HCT116 (cell line): Measurements from ENCODE around the gene XKR8. TPM values are rescaled to one million over a fixed set of nuclear protein-coding genes. Genes with fewer than 3 reads are reported as not detected.

Source experiments
- ATAC-seq: fragments of 200-7000 bp; cut with Tn5 transposase; 2 replicates; pipeline ENCODE4 v1.9.1; 2020; ENCODE audit warnings: mild to moderate bottlenecking, moderate library complexity
- BruUV-seq: library from RNA; stranded (reverse); fragments of 400-500 nt; replicated peaks from 2 replicates; lab custom pipeline; 2021; lab: Mats Ljungman, UMichigan
- CTCF ChIA-PET: fragments of 300-600 bp; sonication (Branson Sonifier 250); formaldehyde crosslinking; loops from one replicate; lab custom pipeline; 2021; ENCODE audit warnings: antibody characterized with exemption; lab: Charles Lee
- POLR2A ChIA-PET: fragments of 300-600, 350-600 bp; sonication (Branson Sonifier 250); formaldehyde crosslinking; loops from one replicate; lab custom pipeline; 2021; ENCODE audit warnings: antibody characterized with exemption; lab: Charles Lee
- RAD21 ChIA-PET, 2 experiments: fragments of 300-600 bp; sonication (Branson Sonifier 250); formaldehyde crosslinking; loops; one replicate each; lab custom pipeline; 2023; ENCODE audit warnings: low total read pairs in 2 of 2; ENCODE audit not compliant: uncharacterized antibody in 2 of 2, unreplicated experiment in 2 of 2, low non-redundant PET in 1 of 2; lab: Charles Lee
- DNase-seq: peaks from one replicate; pipeline ENCODE4 v3.0.0-alpha.2; 2010; ENCODE audit warnings: low read depth, low spot score
- H2AFZ ChIP-seq: fragments of 200-600 bp; shearing (Covaris generic), sonication (generic); 2 replicates; pipeline ENCODE4 v1.6.1; 2017; ENCODE audit warnings: low read depth, mixed run types, mixed read lengths, antibody characterized with exemption, low read length; ENCODE audit not compliant: poor library complexity, severe bottlenecking
- H3K27ac ChIP-seq: 2 replicates; pipeline ENCODE4 v1.5.1; 2012; ENCODE audit warnings: low read depth, low read length
- H3K27me3 ChIP-seq: fragments of 200-600 bp; sonication (generic); 2 replicates; pipeline ENCODE4 v1.6.1; 2016; ENCODE audit warnings: mixed run types, low read length, mixed read lengths; ENCODE audit not compliant: insufficient read depth
- H3K36me3 ChIP-seq, 2 experiments: fragments of 200-500 bp in 1 of 2; fragments of 200-600 bp in 1 of 2; sonication (Bioruptor generic) in 1 of 2; sonication (generic) in 1 of 2; 2 replicates each; pipeline versions ENCODE4 v1.5.1 to v1.6.1; 2014 to 2016; ENCODE audit warnings: low read length in 2 of 2, inconsistent platforms in 1 of 2, mixed read lengths in 1 of 2, mixed run types in 1 of 2; ENCODE audit not compliant: insufficient read depth in 2 of 2, control insufficient read depth in 1 of 2
- H3K4me1 ChIP-seq, 2 experiments: fragments of 200-600 bp in 1 of 2; sonication (generic) in 1 of 2; 2 replicates each; pipeline versions ENCODE4 v1.5.1 to v1.6.1; 2012 to 2017; ENCODE audit warnings: low read length in 2 of 2, inconsistent platforms in 1 of 2, mild to moderate bottlenecking in 1 of 2, mixed read lengths in 1 of 2, mixed run types in 1 of 2, moderate library complexity in 1 of 2; ENCODE audit not compliant: insufficient read depth in 2 of 2, control insufficient read depth in 1 of 2
- H3K4me2 ChIP-seq: fragments of 200-600 bp; sonication (generic); 2 replicates; pipeline ENCODE4 v1.6.1; 2017; ENCODE audit warnings: mixed run types, low read length, mixed read lengths
- H3K4me3 ChIP-seq, 2 experiments: fragments of 200-600 bp in 1 of 2; sonication (generic) in 1 of 2; replicated peaks in 1 of 2; 2 replicates each; pipeline ENCODE4 v1.5.1; 2011 to 2016; ENCODE audit warnings: low read length in 2 of 2, control low read depth in 1 of 2, low read depth in 1 of 2, mild to moderate bottlenecking in 1 of 2, mixed read lengths in 1 of 2, mixed run types in 1 of 2
- H3K79me2 ChIP-seq: fragments of 200-600 bp; sonication (generic); 2 replicates; pipeline ENCODE4 v1.6.1; 2017; ENCODE audit warnings: mild to moderate bottlenecking, mixed run types, low read length, moderate library complexity, mixed read lengths; ENCODE audit not compliant: insufficient read depth
- H3K9ac ChIP-seq: fragments of 200-600 bp; sonication (generic); 2 replicates; pipeline ENCODE4 v1.6.1; 2016; ENCODE audit warnings: low read length, mixed read lengths
- H3K9me2 ChIP-seq: fragments of 200-600 bp; sonication (generic), shearing (Covaris generic); 2 replicates; pipeline ENCODE4 v1.6.1; 2017; ENCODE audit warnings: mixed run types, mild to moderate bottlenecking, moderate library complexity; ENCODE audit not compliant: insufficient read depth
- H3K9me3 ChIP-seq, 2 experiments: fragments of 200-500 bp in 1 of 2; fragments of 200-600 bp in 1 of 2; sonication (Bioruptor generic) in 1 of 2; sonication (generic) in 1 of 2; 2 replicates each; pipeline ENCODE4 v1.6.1; 2014 to 2017; ENCODE audit warnings: low read length in 2 of 2, mixed read lengths in 2 of 2, inconsistent platforms in 1 of 2, low read depth in 1 of 2, mild to moderate bottlenecking in 1 of 2, mixed run types in 1 of 2, moderate library complexity in 1 of 2; ENCODE audit not compliant: control insufficient read depth in 1 of 2, insufficient read depth in 1 of 2
- H4K20me1 ChIP-seq: fragments of 200-600 bp; sonication (generic), shearing (Covaris generic); 2 replicates; pipeline ENCODE4 v1.6.1; 2017; ENCODE audit warnings: mixed run types, mild to moderate bottlenecking, moderate library complexity; ENCODE audit not compliant: insufficient read depth
- CEBPB ChIP-seq: IDR thresholded peaks from 2 replicates; pipeline ENCODE4 v1.6.1; 2012; ENCODE audit warnings: low read depth
- CTCF ChIP-seq, 3 experiments: fragments of 200-600 bp in 1 of 3; sonication (generic) in 1 of 3; IDR thresholded peaks in 2 of 3; conservative IDR thresholded peaks in 1 of 3; 2 replicates each; pipeline ENCODE4 v1.5.1; 2012 to 2017; ENCODE audit warnings: low read depth in 2 of 3, low read length in 2 of 3, antibody characterized with exemption in 1 of 3, borderline replicate concordance in 1 of 3, control low read depth in 1 of 3, mild to moderate bottlenecking in 1 of 3, mixed read lengths in 1 of 3, mixed run types in 1 of 3, moderate library complexity in 1 of 3; ENCODE audit not compliant: insufficient read depth in 1 of 3
- ELF1 ChIP-seq: IDR thresholded peaks from 2 replicates; pipeline ENCODE4 v1.6.1; 2012; ENCODE audit warnings: low read depth, borderline replicate concordance
- FOSL1 ChIP-seq: IDR thresholded peaks from 2 replicates; pipeline ENCODE4 v1.6.1; 2012; ENCODE audit warnings: low read depth
- POLR2AphosphoS5 ChIP-seq: IDR thresholded peaks from 2 replicates; pipeline ENCODE4 v1.6.1; 2011; ENCODE audit warnings: mild to moderate bottlenecking, low read depth, low read length, moderate library complexity
- RAD21 ChIP-seq: IDR thresholded peaks from 2 replicates; pipeline ENCODE4 v1.6.1; 2012; ENCODE audit warnings: low read depth, mild to moderate bottlenecking
- SP1 ChIP-seq: IDR thresholded peaks from 2 replicates; pipeline ENCODE4 v1.6.1; 2012; ENCODE audit warnings: low read depth
- ZFX ChIP-seq: fragments of 450-650 bp; IDR thresholded peaks from 2 replicates; pipeline ENCODE4 v1.6.1; 2017
- intact Hi-C: fragments of 100-400 bp; cut with micrococcal nuclease; formaldehyde crosslinking; loops from 2 replicates; pipeline ENCODE4 v1.10.0; 2022
- total RNA-seq: library from RNA; stranded (reverse); gene quantifications from one replicate; pipeline ENCODE4 v1.2.1, GENCODE V29; 2021; ENCODE audit not compliant: unreplicated experiment

The XKR8 gene
- total RNA-seq, 1 experiment from 2014 or later: 11.0 TPM

- intact Hi-C loops: no loop called here
- RAD21 ChIA-PET: no interaction called here
- BruUV-seq: no TSS peak
- Histone ChIP-seq H3K27ac (no peak overlapping the region), H3K9me2 (no peaks in the 10 kb centered on the region), H3K4me3 (no peak overlapping the region), H3K9me3 (no peaks in the 10 kb centered on the region), H3K4me2 (peak overlapping the region; percentile 58), H3K9ac (peak overlapping the region; percentile 30), H2AFZ (no peak overlapping the region), H3K4me1 (peaks cover 26 to 41% of the 10 kb centered on the region in 2 experiments), H3K27me3 (no peaks in the 10 kb centered on the region), H3K79me2 (no peaks in the 10 kb centered on the region), H4K20me1 (no peaks in the 10 kb centered on the region), H3K36me3 (peaks cover 0 to 5% of the 10 kb centered on the region in 2 experiments; a peak in 1 of 4 replicates)
- TF ChIP-seq POLR2AphosphoS5 (no peak), CEBPB (no peak), FOSL1 (no peak), CTCF (IDR thresholded peaks at IDR 0.05 in 2 of 3, conservative IDR thresholded peaks at IDR 0.05 in 1 of 3; ENCODE audit: borderline replicate concordance in 1 of 3, insufficient read depth in 1 of 3, low read depth in 2 of 3, low read length in 2 of 3) (no peak), SP1 (no peak), RAD21 (no peak), ZFX (no peak), ELF1 (no peak)
- ATAC-seq (no peak), DNase-seq (no peak)
- POLR2A ChIA-PET: interaction anchor here (1.0 kb wide), 1 partner anchor 8 kb away, joined by 3 read pairs; the partner anchor contains the start of gene XKR8
- CTCF ChIA-PET: interaction anchor here (1.1 kb wide), 1 partner anchor 8 kb away, joined by 4 read pairs; the partner anchor contains the start of gene XKR8
Observed at GRCh38 chr1:27967884-27968466, 8.2 kb downstream of the XKR8 start.
